Measurements from ENCODE around the gene BRD3OS. TPM values are rescaled to one million over a fixed set of nuclear protein-coding genes. Genes with fewer than 3 reads are reported as not detected.

The BRD3OS gene
- total RNA-seq, 4 donors from 2014 or later = 1.8 to 6.2 (median 4.3) TPM

DNA sequence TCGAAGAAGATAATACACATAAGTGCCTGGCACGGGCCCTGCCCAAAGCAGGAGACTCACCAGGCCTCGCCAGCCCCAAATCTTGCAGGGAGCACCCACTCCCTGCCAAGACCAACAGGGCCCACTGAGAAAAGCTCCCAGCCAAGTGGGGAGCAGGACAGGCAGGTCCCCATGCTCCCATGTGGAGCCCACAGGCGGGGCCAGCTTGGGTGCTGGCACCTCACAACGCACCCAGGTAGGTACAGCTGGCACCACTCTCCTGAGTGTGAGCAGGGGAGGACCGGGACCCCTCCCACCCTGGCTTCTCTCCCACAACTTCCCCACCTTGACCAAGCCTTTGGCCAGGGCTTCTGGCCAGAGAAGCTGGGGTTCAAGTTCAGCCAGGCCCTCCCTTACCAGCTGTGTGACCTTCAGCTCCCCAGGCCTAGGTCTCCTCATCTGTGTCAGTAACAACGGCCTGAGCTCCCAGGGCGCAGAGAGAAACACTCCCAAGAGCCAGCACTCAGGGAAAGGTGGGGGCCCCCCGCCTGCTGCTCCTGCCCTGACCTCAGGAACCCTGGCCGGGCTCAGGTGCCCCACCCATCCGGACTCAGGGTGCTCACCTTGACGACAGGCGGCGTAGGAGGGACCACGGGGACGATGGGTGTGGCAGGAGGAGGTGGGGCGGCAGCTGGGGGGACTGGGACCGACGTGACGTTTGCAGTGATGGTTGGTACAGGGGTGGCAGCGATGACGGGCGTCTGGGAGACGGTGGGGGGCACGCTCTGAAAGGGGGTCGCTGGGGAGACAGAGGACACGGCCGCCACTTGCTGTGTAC is 24.7 kb downstream of the BRD3OS start:
- no peak for DNase-seq
- intact Hi-C loops (cut with DNase I) = no loop called here
- WGBS, 2 donors = 79 to 90% methylated on average over 5 to 21 of the region's 28 CpGs

DNA sequence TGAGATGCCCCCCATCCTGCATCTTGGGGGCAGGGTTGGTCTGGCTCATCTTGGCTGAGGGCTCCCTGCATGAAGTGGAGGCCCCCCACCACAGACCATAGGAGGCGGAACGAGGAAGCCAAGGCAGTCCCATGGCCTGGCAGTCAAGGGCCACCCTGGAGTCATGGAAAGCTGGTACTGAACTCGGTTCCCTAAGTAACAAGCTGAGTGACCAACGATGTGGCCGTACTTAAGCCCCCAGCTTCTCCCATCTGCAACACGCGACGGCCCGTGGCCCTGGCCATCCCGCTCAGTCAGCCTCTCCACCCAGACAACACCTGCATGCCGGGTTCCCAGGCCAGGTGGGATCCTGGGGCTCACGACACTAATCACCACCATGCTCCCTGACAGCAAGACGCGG is 25.4 kb downstream of the BRD3OS start:
- Histone ChIP-seq H3K27ac (no peak overlapping the region), H3K4me3 (no peak overlapping the region), H3K27me3 (no peaks in the 10 kb centered on the region), H3K9me3 (no peaks in the 10 kb centered on the region), H3K4me1 (peaks cover 11 to 38% (median 13%) of the 10 kb centered on the region in 3 donors), H3K36me3 (peaks cover 33 to 88% (median 46%) of the 10 kb centered on the region in 3 donors)
- TF ChIP-seq CTCF (IDR thresholded peaks at IDR 0.05) (no peak), POLR2A (IDR thresholded peaks at IDR 0.05) (no peak)
- intact Hi-C loops (cut with DNase I) = no loop called here
- 76 to 93% methylated on average over 3 to 8 of the region's 14 CpGs for WGBS, 2 donors
- no peak for DNase-seq

More for the DNA sequence above, 24.7 kb downstream of the BRD3OS start:
- Histone ChIP-seq H3K4me3 (no peak overlapping the region), H3K27ac (no peak overlapping the region), H3K4me1 (peaks cover 3 to 31% (median 6%) of the 10 kb centered on the region in 3 donors), H3K27me3 (no peaks in the 10 kb centered on the region), H3K36me3 (peaks cover 39 to 96% (median 49%) of the 10 kb centered on the region in 3 donors), H3K9me3 (no peaks in the 10 kb centered on the region)
- no peak for TF ChIP-seq POLR2A (IDR thresholded peaks at IDR 0.05)
- no peak for TF ChIP-seq CTCF (IDR thresholded peaks at IDR 0.05)

- intact Hi-C loops (cut with DNase I) = no loop called here
- H3K27ac ChIP-seq = no peak overlapping the region
- H3K4me1 ChIP-seq = peaks cover 17 to 44% (median 19%) of the 10 kb centered on the region in 3 donors
- no peak overlapping the region for H3K4me3 ChIP-seq
- 90 to 94% methylated on average over 12 to 14 of the region's 16 CpGs for WGBS, 2 donors
- DNase-seq = no peak
- H3K9me3 ChIP-seq = no peaks in the 10 kb centered on the region
- peaks cover 33 to 82% (median 46%) of the 10 kb centered on the region in 3 donors for H3K36me3 ChIP-seq
- H3K27me3 ChIP-seq = no peaks in the 10 kb centered on the region
- no peak for TF ChIP-seq CTCF (IDR thresholded peaks at IDR 0.05)
- no peak for TF ChIP-seq POLR2A (IDR thresholded peaks at IDR 0.05)
These were observed 26.0 kb downstream of the BRD3OS start for GRCh38 chr9:134051319-134051718.

DNA sequence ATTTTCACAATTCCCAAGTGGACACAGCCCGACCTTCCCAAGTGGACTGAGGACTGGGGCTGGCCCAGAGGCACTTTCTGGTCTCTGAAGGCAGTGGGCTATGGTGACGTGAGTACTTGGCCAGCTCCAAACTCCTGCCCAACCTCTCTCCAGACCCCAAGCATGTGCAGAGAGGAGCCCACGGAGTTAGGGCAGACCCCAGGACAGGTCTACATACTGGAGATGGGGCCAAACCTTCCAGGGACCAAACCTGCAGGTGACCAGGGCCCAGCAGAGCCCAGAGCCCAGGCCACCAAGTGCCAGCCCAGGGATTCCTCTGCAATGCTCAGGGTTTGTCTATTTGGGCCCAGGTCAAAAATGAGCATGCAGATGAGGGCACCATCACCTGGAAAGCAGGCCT is 27.2 kb downstream of the BRD3OS start:
- WGBS, 2 donors = 80 to 100% methylated on average over 1 to 2 of the region's 3 CpGs
- intact Hi-C loops (cut with DNase I) = no loop called here
- Histone ChIP-seq H3K4me3 (no peak overlapping the region), H3K27ac (no peak overlapping the region), H3K27me3 (no peaks in the 10 kb centered on the region), H3K4me1 (peaks cover 27 to 49% (median 31%) of the 10 kb centered on the region in 3 donors), H3K9me3 (no peaks in the 10 kb centered on the region), H3K36me3 (peaks cover 33 to 76% (median 46%) of the 10 kb centered on the region in 3 donors)
- DNase-seq = no peak
- no peak for TF ChIP-seq CTCF (IDR thresholded peaks at IDR 0.05)
- TF ChIP-seq POLR2A (IDR thresholded peaks at IDR 0.05) = no peak

DNA sequence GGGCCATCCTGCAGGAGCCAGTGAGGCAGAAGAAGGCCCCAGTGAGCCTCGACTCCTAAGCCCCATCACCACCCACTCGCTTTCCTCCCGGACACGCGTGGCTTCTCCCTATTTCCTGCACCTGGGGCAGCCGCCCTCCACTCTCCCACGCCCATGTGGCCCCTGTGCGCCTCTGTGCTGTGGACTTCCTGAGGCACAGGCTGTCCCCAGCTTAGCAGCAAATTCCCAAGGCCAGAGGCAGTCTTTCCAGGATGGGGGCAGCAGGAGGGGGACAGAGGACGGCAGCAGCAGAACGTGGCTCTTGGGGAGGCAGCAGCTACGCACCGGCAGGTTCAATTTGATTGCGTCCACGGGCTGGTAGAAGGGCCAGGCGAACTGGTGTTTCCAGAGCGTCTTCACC is 27.7 kb downstream of the BRD3OS start:
- no peak for DNase-seq
- Histone ChIP-seq H3K27ac (no peak overlapping the region), H3K36me3 (peaks cover 30 to 71% (median 43%) of the 10 kb centered on the region in 3 donors), H3K9me3 (no peaks in the 10 kb centered on the region), H3K4me1 (peaks cover 27 to 51% (median 32%) of the 10 kb centered on the region in 3 donors), H3K27me3 (no peaks in the 10 kb centered on the region), H3K4me3 (no peak overlapping the region)
- WGBS, 2 donors = 73 to 86% methylated on average over 3 to 5 of the region's 16 CpGs
- intact Hi-C loops (cut with DNase I) = no loop called here
- TF ChIP-seq CTCF (IDR thresholded peaks at IDR 0.05) (no peak), POLR2A (IDR thresholded peaks at IDR 0.05) (no peak)

Measured in esophagus squamous epithelium (tissue), 5 donors.